MM.1S (cell line): ENCODE data around the gene CGRRF1.

Source experiments
- DNase-seq: peaks from one replicate; pipeline ENCODE4 v3.0.0-alpha.2; 2015
- H2AFZ ChIP-seq: fragments of 300-600 bp; sonication (generic); 2 replicates; pipeline ENCODE4 v1.6.0; 2016; ENCODE audit warnings: antibody characterized with exemption, low read length
- H3F3A ChIP-seq: fragments of 300-600 bp; sonication (generic); 2 replicates; pipeline ENCODE4 v1.6.1; 2016; ENCODE audit warnings: mild to moderate bottlenecking, antibody characterized with exemption, low read length, moderate library complexity, mixed read lengths; ENCODE audit not compliant: insufficient read depth
- H3K27ac ChIP-seq: fragments of 300-600 bp; sonication (generic); 2 replicates; pipeline ENCODE4 v1.5.1; 2016; ENCODE audit warnings: mild to moderate bottlenecking, low read length
- H3K27me3 ChIP-seq: fragments of 300-600 bp; sonication (generic); replicated peaks from 2 replicates; pipeline ENCODE4 v1.6.0; 2016; ENCODE audit warnings: low read length; ENCODE audit not compliant: insufficient read depth
- H3K36me3 ChIP-seq: fragments of 300-600 bp; sonication (generic); replicated peaks from 2 replicates; pipeline ENCODE4 v1.6.1; 2016; ENCODE audit warnings: mild to moderate bottlenecking, low read length, mixed read lengths; ENCODE audit not compliant: insufficient read depth
- H3K4me1 ChIP-seq: fragments of 300-600 bp; sonication (generic); 2 replicates; pipeline ENCODE4 v1.6.1; 2016; ENCODE audit warnings: low read length, mixed read lengths
- H3K4me2 ChIP-seq: fragments of 300-600 bp; sonication (generic); 2 replicates; pipeline ENCODE4 v1.6.0; 2016; ENCODE audit warnings: low read depth, low read length
- H3K4me3 ChIP-seq: fragments of 300-600 bp; sonication (generic); 2 replicates; pipeline ENCODE4 v1.5.1; 2016; ENCODE audit warnings: low read length, mixed read lengths
- H3K79me2 ChIP-seq: fragments of 300-600 bp; sonication (generic); 2 replicates; pipeline ENCODE4 v1.6.1; 2016; ENCODE audit warnings: mixed run types, low read length, mixed read lengths
- H3K9ac ChIP-seq: fragments of 300-600 bp; sonication (generic); 2 replicates; pipeline ENCODE4 v1.6.1; 2016; ENCODE audit warnings: low read length, mixed read lengths
- H3K9me2 ChIP-seq: fragments of 300-600 bp; sonication (generic); replicated peaks from 2 replicates; pipeline ENCODE4 v1.6.1; 2016; ENCODE audit warnings: mild to moderate bottlenecking, low read length, mixed read lengths; ENCODE audit not compliant: insufficient read depth
- H3K9me3 ChIP-seq: fragments of 300-600 bp; sonication (generic); replicated peaks from 2 replicates; pipeline ENCODE4 v1.6.1; 2016; ENCODE audit warnings: mild to moderate bottlenecking, low read length, mixed read lengths; ENCODE audit not compliant: insufficient read depth
- H4K20me1 ChIP-seq: fragments of 300-600 bp; sonication (generic); 2 replicates; pipeline ENCODE4 v1.6.1; 2016; ENCODE audit warnings: mild to moderate bottlenecking, low read length, moderate library complexity, mixed read lengths; ENCODE audit not compliant: insufficient read depth
- CTCF ChIP-seq: fragments of 300-600 bp; sonication (generic); IDR thresholded peaks from 2 replicates; pipeline ENCODE4 v1.5.1; 2016; ENCODE audit warnings: antibody characterized with exemption, low read length, mixed read lengths
- EZH2 ChIP-seq: fragments of 300-600 bp; sonication (generic); optimal IDR thresholded peaks from 2 replicates; pipeline ENCODE3; 2017; ENCODE audit warnings: low read depth, mild to moderate bottlenecking, antibody characterized with exemption, low read length, mixed read lengths
- EZH2phosphoT487 ChIP-seq: fragments of 300-600 bp; sonication (generic); IDR thresholded peaks from 2 replicates; pipeline ENCODE4 v1.6.1; 2018; ENCODE audit warnings: antibody characterized with exemption, low read length

Gene CGRRF1

GRCh38 chr14:54547583-54547982 lies 37.9 kb downstream of the CGRRF1 start:
- no peak overlapping the region for H3K9ac ChIP-seq
- no peaks in the 10 kb centered on the region for H3K27me3 ChIP-seq
- H4K20me1 ChIP-seq, result no peaks in the 10 kb centered on the region
- no peaks in the 10 kb centered on the region for H3K9me3 ChIP-seq
- no peak overlapping the region for H2AFZ ChIP-seq
- no peak overlapping the region for H3K4me3 ChIP-seq
- H3K79me2 ChIP-seq, result no peaks in the 10 kb centered on the region
- no peaks in the 10 kb centered on the region for H3K9me2 ChIP-seq
- TF ChIP-seq EZH2phosphoT487 (no peak), EZH2 (no peak), CTCF (no peak)
- H3K36me3 ChIP-seq, result no peaks in the 10 kb centered on the region
- no peak overlapping the region for H3K4me2 ChIP-seq
- H3F3A ChIP-seq, result no peaks in the 10 kb centered on the region
- DNase-seq, result no peak
- no peaks in the 10 kb centered on the region for H3K4me1 ChIP-seq
- H3K27ac ChIP-seq, result no peak overlapping the region

- no peaks in the 10 kb centered on the region for H3K9me2 ChIP-seq
- no peak overlapping the region for H3K4me2 ChIP-seq
- no peak for TF ChIP-seq EZH2phosphoT487
- TF ChIP-seq CTCF, result no peak
- TF ChIP-seq EZH2, result no peak
- DNase-seq, result no peak
- H3K9me3 ChIP-seq, result no peaks in the 10 kb centered on the region
- no peaks in the 10 kb centered on the region for H3K4me1 ChIP-seq
- H3F3A ChIP-seq, result no peaks in the 10 kb centered on the region
- no peak overlapping the region for H2AFZ ChIP-seq
- no peak overlapping the region for H3K9ac ChIP-seq
- no peaks in the 10 kb centered on the region for H3K36me3 ChIP-seq
- no peaks in the 10 kb centered on the region for H3K27me3 ChIP-seq
- H4K20me1 ChIP-seq, result no peaks in the 10 kb centered on the region
- H3K27ac ChIP-seq, result no peak overlapping the region
- no peak overlapping the region for H3K4me3 ChIP-seq
- no peaks in the 10 kb centered on the region for H3K79me2 ChIP-seq
These were observed 38.8 kb downstream of the CGRRF1 start for GRCh38 chr14:54548491-54548890.

GRCh38 chr14:54549862-54550261 lies 40.2 kb downstream of the CGRRF1 start:
- H4K20me1 ChIP-seq, result no peaks in the 10 kb centered on the region
- H3K4me1 ChIP-seq, result no peaks in the 10 kb centered on the region
- no peaks in the 10 kb centered on the region for H3K9me2 ChIP-seq
- H3K9me3 ChIP-seq, result no peaks in the 10 kb centered on the region
- no peaks in the 10 kb centered on the region for H3K36me3 ChIP-seq
- no peak overlapping the region for H3K9ac ChIP-seq
- no peak for DNase-seq
- no peak overlapping the region for H3K4me3 ChIP-seq
- TF ChIP-seq EZH2 (no peak), CTCF (no peak), EZH2phosphoT487 (no peak)
- H3K79me2 ChIP-seq, result no peaks in the 10 kb centered on the region
- no peaks in the 10 kb centered on the region for H3F3A ChIP-seq
- no peak overlapping the region for H3K4me2 ChIP-seq
- no peak overlapping the region for H3K27ac ChIP-seq
- no peaks in the 10 kb centered on the region for H3K27me3 ChIP-seq
- H2AFZ ChIP-seq, result no peak overlapping the region
